ENCODE results near the gene RAET1E. TPM values are rescaled to one million over a fixed set of nuclear protein-coding genes. Genes with fewer than 3 reads are reported as not detected.
"Not testable (repeated sequence)": the region's sequence is repeated elsewhere in the genome, so short reads cannot be mapped to it uniquely, and the experiment has no call there.

The RAET1E gene, protein sequence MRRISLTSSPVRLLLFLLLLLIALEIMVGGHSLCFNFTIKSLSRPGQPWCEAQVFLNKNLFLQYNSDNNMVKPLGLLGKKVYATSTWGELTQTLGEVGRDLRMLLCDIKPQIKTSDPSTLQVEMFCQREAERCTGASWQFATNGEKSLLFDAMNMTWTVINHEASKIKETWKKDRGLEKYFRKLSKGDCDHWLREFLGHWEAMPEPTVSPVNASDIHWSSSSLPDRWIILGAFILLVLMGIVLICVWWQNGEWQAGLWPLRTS
- 1 to 10 TPM in 1 of 2 donors, not detected in 1; 1.6 TPM for total RNA-seq
- long read RNA-seq, donor 1: 0 reads
- long read RNA-seq, donor 2, partial matches to known transcripts: 0 of 1 reads
- long read RNA-seq, donor 2, other reads (novel, unspliced or antisense): 1 of 1 reads

DNA sequence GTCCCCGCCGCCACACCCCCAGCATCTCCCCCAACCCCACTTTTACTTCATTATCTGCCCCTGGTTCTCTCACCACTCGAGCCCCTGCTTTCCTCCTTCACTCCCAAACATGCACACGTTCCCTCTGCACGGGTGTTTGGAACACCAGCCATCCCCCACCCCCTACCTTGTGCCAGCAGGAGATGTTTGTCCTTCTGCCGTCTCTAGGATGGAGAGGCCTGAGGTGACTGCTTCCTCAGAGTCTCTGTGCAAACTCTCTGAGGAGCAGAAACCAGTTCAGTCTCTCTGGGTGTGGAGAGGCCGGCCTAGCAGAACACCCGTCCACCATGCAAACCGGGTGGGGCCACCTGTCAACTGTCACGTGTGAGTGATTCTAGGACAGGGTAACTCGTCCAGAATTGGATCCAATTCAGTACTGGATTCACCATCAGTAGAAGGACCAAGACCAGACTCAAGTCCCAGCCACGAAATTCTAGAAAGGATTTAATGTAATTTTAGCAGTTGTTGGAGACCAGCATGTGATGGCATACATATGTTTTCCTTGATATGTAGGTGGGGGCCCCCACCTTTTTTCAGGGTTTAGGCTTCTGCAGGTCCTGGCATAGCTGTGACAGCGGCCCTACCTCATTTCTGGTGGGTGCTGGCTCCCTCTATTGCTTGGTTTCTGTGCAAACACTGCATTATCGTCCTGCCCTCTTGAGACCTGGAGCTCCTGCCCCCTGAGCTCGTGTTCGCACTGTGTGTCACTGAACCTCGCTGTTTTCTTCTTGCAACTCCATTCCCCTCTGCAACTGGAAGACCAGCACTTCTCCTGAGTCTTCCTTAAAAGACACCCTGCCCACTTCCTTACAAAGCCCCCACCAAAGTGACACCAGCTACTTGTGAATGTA, at the start of gene RAET1E:
TSS of gene RAET1E (minus strand) at position 259 of the 890 bp plus-strand sequence. CDS start 7,212 bp downstream, outside the sequence.
- intact Hi-C loops (cut with DNase I): no loop called here
- no peak for DNase-seq (ENCODE audit: low spot score)

- intact Hi-C loops (cut with DNase I): not testable (repeated sequence)
Observed at GRCh38 chr6:149947533-149947932, 49.6 kb upstream of the RAET1E start.

DNA sequence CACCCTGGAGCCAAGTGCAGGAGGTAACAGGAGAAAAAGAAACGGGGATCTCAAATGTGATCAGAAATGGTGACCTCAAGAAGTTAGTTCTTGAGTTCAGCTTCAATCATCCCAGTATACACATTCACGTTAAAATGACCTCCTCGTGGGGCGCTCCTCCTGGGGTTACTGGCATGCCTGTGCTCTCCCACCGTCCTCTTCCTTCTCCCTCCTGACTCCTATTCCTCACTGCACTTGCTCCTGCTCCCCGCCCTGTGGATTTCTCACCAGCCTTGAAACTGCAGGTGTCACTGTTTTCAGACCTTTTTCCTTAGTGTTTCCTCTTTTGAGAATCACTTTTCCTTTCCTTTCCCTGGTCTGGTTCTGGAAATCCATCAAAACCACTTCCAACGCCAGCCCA, 48.7 kb upstream of the RAET1E start:
- peak; percentile 34 for DNase-seq (ENCODE audit: low spot score)

More at GRCh38 chr6:149947533-149947932, 49.6 kb upstream of the RAET1E start:
- not testable (repeated sequence) for DNase-seq (ENCODE audit: low spot score)

DNA sequence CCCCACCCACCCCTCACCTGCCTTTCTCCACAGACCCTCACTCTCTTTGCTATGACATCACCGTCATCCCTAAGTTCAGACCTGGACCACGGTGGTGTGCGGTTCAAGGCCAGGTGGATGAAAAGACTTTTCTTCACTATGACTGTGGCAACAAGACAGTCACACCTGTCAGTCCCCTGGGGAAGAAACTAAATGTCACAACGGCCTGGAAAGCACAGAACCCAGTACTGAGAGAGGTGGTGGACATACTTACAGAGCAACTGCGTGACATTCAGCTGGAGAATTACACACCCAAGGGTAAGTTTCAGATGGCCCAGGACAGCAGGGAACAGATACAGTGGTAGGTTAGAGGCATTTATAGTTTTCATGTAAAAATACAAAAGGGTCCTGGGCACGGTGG, 47.4 kb upstream of the RAET1E start:
- intact Hi-C loops (cut with DNase I); DNase-seq (ENCODE audit: low spot score): not testable (repeated sequence)

More for the DNA sequence above, 48.7 kb upstream of the RAET1E start:
- intact Hi-C loops (cut with DNase I): not testable (repeated sequence)

- intact Hi-C loops (cut with DNase I): not testable (repeated sequence)
- DNase-seq (ENCODE audit: low spot score): peak; percentile 56
Observed at GRCh38 chr6:149943321-149943720, 45.4 kb upstream of the RAET1E start.

GRCh38 chr6:149942461-149942829, 44.5 kb upstream of the RAET1E start:
- intact Hi-C loops (cut with DNase I): no loop called here
- peak; percentile 76 for DNase-seq (ENCODE audit: low spot score)

DNA sequence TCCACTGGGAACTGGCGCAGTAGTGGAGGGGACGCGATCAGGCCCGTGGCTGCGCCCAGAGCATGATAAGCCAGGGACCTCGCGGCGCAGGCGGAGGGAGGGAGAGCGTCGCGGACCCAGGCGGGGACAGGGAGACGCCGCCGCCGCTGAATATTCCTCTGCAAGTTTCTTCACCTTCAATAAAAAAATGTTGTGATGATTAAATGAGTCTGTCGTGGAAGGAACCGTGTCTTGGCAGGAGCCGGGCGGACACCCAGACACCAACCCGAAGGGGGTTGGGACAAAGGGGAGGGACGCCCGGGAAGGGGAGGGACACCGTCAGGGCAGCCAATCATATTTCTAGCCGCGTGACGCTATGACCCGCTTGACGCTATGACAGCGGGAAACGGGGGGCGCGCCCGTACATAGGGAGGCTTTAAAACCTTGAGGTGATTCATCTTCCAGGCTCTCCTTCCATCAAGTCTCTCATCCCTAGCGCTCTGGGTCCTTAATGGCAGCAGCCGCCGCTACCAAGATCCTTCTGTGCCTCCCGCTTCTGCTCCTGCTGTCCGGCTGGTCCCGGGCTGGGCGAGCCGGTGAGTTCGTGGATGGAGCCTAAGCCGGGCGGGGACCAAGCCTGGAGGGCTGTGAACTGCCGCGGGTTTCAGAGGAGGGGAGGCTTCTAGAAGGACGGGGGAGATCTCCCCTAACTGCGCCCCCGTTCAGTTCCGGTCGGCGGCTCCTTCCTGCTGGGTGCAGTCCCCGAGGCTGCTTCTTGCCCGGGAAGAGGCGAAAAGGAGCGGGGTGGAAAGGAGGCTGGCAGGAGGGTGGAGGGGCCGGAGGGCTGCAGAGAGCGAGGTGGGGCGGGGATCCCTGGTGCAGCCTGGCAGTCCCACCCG, 43.9 kb upstream of the RAET1E start, which contains the start of gene ULBP2:
TSS of gene ULBP2 (plus strand) at position 432 of the 878 bp plus-strand sequence. CDS start at position 491, 59 bp downstream.
- peak; percentile 96 for DNase-seq (ENCODE audit: low spot score)
- intact Hi-C loops (cut with DNase I): no loop called here

DNA sequence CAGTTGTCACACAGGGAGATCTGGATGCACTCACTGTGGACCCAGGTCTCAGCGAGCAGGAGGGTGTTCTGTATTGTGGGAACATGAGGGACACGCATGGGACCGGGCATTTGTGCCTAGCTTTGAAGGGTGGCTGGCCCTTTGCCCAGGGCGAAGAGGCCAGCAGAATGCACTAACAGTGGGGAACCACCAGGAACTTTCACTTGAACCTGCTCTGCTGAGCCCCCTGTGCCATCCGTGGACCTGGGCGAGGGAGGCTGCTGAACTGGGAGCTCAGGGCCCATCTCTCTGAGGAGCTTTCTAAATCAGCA, 42.7 kb upstream of the RAET1E start:
- DNase-seq (ENCODE audit: low spot score): peak; percentile 66
- intact Hi-C loops (cut with DNase I): no loop called here

GRCh38 chr6:149939909-149940671, 42.2 kb upstream of the RAET1E start:
- DNase-seq (ENCODE audit: low spot score): peak; percentile 13
- intact Hi-C loops (cut with DNase I): no loop called here

DNA sequence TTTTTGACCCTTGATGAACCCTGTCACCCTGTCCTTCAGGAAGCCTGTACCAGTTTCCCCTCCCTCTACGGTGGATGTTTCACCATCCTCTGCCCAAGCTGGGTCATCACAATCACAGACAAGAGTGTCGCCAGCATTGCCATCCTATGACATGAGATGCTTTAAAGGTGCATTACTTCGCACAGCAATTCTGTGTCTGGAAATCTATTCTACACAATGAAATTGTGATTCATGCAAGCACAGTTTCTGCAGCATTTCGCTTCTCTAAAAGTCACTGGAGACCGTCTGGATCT, 41.4 kb upstream of the RAET1E start:
- DNase-seq (ENCODE audit: low spot score): peak; percentile 10
- intact Hi-C loops (cut with DNase I): no loop called here

GRCh38 chr6:149938571-149939355, 40.9 kb upstream of the RAET1E start:
- peak; percentile 83 for DNase-seq (ENCODE audit: low spot score)
- intact Hi-C loops (cut with DNase I): no loop called here

DNA sequence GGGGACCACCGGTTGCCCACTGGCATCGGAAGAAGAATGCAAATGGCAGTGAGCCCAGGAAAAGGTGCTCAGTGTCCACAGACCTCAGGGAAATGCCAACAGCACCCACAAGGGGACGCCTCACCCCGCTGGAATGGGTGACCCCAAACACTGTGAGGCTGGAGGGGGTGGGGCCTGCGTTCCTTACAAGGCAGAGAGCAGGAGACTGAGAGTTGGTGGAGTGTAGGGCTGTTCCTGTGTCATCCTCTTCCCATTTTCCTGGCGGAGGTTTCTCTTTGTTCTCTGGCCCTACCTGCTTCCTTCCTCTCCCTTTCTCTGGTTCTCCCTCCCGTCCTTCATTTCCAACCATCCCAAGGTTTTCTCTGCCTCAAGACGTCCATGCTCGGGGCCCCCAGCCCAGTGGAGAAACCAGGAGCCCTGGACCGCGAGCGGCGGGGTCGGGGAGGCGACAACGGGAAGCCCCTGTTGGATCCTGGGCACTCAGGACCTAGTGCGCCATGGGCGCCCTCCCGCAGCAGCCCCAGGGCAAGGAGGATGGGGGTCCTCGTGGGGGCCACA, 40.2 kb upstream of the RAET1E start:
- DNase-seq (ENCODE audit: low spot score); intact Hi-C loops (cut with DNase I): not testable (repeated sequence)

DNA sequence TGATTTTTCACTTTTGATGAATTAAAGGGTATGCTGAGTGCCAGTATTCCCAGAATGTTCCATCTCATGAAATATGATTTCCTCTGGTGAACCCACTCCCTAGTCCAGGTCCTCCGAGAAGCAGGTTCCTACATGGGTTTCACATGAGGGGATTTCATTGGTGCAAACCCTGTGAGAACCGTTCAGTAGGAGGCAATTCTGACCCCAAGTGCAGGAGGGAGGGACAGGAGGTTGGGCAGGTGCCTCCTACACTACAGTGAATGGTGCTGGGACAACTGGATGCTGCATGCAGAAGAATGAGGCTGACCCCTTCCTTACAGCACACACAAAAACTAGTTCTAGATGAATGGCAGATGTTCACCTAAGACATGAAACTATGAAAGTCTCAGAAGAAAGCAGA, 38.8 kb upstream of the RAET1E start:
- intact Hi-C loops (cut with DNase I): no loop called here
- peak; percentile 12 for DNase-seq (ENCODE audit: low spot score)

- intact Hi-C loops (cut with DNase I): loop anchor here in 1 of 2 donors (2.0 kb wide), 1 partner anchor 81 kb away; no protein-coding TSS in a partner anchor
Observed at GRCh38 chr6:149935668-149936067, 37.8 kb upstream of the RAET1E start.

DNA sequence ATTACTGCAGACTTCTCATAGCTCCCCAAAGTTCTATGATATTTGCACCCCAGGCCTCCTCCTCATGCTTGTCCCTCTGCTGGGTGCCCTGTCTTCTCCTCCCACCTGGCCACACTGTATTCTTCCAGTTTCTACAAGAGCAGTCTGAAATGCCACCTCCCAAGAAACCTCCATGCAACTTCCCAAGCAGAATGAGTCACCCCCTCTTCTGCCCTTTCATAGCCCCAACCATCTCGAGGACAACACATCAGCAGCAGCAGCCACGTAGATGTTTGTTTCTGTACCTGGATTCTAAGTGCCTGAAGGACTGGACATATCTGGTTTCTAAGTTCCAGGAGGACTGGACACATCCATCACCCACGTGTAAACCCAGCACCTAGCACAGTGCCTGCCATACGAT, 37.3 kb upstream of the RAET1E start:
- intact Hi-C loops (cut with DNase I): loop anchor here in 1 of 2 donors (2.0 kb wide), 1 partner anchor 82 kb away; no protein-coding TSS in a partner anchor

More at GRCh38 chr6:149935668-149936067, 37.8 kb upstream of the RAET1E start:
- DNase-seq (ENCODE audit: low spot score): peak; percentile 32

DNA sequence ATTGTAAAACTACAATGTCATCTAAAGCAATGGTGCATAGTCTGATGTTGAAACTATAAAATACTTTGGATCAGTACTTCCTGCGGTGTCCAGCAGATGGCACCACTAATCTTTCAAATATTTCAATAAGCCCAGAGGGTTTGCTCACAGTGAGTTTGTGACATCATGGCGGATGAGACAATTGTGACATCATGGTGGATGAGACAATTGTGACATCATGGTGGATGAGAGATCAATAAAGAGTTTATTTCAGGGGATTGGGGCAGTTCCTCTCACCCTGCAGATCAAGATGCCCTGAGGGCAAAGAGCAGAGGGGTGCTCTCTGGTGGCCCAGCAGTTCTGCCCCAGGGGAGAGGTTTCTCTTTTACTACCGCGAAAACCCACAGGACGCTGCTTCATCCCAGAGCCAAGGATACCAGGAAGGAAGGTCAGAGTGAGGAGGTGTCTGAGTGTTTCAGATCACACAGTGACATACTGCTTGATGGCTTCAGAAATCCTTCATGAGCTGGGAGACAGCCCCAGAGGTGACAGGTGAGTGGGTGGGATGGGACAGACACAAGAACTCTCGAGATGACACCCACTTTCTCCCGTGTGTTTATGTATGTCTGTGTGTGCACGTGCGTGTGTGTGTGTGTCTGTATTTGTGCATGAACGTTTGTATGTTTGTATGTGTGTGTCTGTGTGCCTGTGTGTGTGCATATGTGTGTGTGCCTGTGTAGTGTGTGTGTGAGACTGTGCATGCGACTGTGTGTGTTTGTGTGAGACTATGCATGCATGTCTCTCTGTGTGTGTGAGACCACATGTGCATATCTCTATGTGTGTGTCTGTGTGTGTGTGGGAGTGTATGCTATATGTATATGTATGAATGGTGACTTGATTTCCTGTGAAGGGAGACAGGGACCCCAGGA, 36.6 kb upstream of the RAET1E start:
- DNase-seq (ENCODE audit: low spot score): peak; percentile 69
- intact Hi-C loops (cut with DNase I): loop anchor here in 1 of 2 donors (2.0 kb wide), 1 partner anchor 82 kb away; no protein-coding TSS in a partner anchor

More for the DNA sequence above, 37.3 kb upstream of the RAET1E start:
- peak; percentile 45 for DNase-seq (ENCODE audit: low spot score)

Measured in posterior vena cava (tissue), 2 donors.